Testis (tissue), 2 donors: ENCODE results near the gene HMCN2.

Experiments
- POLR2A ChIP-seq: fragments of 450-650 bp; IDR thresholded peaks from one replicate; pipeline ENCODE4 v1.6.1; 2017; ENCODE audit warnings: antibody characterized with exemption, mild to moderate bottlenecking, moderate library complexity
- TF ChIP-seq, protein P1 (sequence below), 3 experiments: fragments of 450-650 bp in 2 of 3; fragments of 200-600 bp in 1 of 3; sonication (generic) in 1 of 3; IDR thresholded peaks; one replicate each; pipeline ENCODE4 v1.5.1; 2016 to 2019; ENCODE audit warnings: antibody characterized with exemption in 3 of 3, mild to moderate bottlenecking in 2 of 3, moderate library complexity in 1 of 3

GRCh38 chr9:130237763-130238524 is 27.6 kb upstream of the HMCN2 start:
- no peak for TF ChIP-seq POLR2A
- TF ChIP-seq, protein P1, sequence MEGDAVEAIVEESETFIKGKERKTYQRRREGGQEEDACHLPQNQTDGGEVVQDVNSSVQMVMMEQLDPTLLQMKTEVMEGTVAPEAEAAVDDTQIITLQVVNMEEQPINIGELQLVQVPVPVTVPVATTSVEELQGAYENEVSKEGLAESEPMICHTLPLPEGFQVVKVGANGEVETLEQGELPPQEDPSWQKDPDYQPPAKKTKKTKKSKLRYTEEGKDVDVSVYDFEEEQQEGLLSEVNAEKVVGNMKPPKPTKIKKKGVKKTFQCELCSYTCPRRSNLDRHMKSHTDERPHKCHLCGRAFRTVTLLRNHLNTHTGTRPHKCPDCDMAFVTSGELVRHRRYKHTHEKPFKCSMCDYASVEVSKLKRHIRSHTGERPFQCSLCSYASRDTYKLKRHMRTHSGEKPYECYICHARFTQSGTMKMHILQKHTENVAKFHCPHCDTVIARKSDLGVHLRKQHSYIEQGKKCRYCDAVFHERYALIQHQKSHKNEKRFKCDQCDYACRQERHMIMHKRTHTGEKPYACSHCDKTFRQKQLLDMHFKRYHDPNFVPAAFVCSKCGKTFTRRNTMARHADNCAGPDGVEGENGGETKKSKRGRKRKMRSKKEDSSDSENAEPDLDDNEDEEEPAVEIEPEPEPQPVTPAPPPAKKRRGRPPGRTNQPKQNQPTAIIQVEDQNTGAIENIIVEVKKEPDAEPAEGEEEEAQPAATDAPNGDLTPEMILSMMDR (IDR thresholded peaks at IDR 0.05): no peak
